GM12865 (cell line): Measurements from ENCODE around the gene WSB1.

Experiments used
- DNase-seq: peaks from one replicate; pipeline ENCODE4 v3.0.0; 2010; ENCODE audit warnings: low read depth
- H3K4me3 ChIP-seq: 2 replicates; pipeline ENCODE4 v1.5.1; 2011; ENCODE audit warnings: mild to moderate bottlenecking, low read depth, low read length, control low read depth
- CTCF ChIP-seq: IDR thresholded peaks from 2 replicates; pipeline ENCODE4 v1.5.1; 2011; ENCODE audit warnings: low read length, control low read depth, low read depth, inconsistent platforms; ENCODE audit not compliant: insufficient read depth; ENCODE audit errors: missing control alignments

Gene WSB1

GRCh38 chr17:27303734-27304133 lies 9.8 kb downstream of the WSB1 start:
- DNase-seq, result no peak
- H3K4me3 ChIP-seq, result no peak overlapping the region
- no peak for TF ChIP-seq CTCF

- no peak for DNase-seq
- no peak overlapping the region for H3K4me3 ChIP-seq
- TF ChIP-seq CTCF, result no peak
These were observed 12.4 kb downstream of the WSB1 start for GRCh38 chr17:27306276-27306835.

GRCh38 chr17:27310565-27311110 lies 16.7 kb downstream of the WSB1 start:
- no peak for TF ChIP-seq CTCF

DNA sequence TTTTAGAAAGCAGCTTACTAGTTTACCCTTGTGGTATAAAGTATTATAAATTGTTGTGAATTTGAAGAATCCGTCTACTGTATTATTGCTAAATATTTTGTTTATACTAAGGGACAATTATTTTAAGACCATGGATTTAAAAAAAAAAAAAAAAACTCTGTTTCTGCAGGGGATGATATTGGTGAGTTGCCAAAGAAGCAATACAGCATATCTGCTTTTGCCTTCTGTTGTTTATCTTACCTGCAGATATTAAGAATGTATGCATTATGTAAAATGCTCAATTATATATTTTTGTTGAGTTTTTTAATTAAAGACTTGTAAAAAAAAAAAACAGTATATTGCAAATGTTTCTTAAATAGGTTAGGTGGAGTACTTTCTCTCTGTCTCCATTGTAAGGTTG lies 19.4 kb downstream of the WSB1 start:
- no peak overlapping the region for H3K4me3 ChIP-seq
- no peak for TF ChIP-seq CTCF
- no peak for DNase-seq

More at GRCh38 chr17:27310565-27311110, 16.7 kb downstream of the WSB1 start:
- DNase-seq, result no peak
- no peak overlapping the region for H3K4me3 ChIP-seq

- DNase-seq, result no peak
- no peak for TF ChIP-seq CTCF
- H3K4me3 ChIP-seq, result no peak overlapping the region
These were observed 21.4 kb downstream of the WSB1 start for GRCh38 chr17:27315322-27315721.

DNA sequence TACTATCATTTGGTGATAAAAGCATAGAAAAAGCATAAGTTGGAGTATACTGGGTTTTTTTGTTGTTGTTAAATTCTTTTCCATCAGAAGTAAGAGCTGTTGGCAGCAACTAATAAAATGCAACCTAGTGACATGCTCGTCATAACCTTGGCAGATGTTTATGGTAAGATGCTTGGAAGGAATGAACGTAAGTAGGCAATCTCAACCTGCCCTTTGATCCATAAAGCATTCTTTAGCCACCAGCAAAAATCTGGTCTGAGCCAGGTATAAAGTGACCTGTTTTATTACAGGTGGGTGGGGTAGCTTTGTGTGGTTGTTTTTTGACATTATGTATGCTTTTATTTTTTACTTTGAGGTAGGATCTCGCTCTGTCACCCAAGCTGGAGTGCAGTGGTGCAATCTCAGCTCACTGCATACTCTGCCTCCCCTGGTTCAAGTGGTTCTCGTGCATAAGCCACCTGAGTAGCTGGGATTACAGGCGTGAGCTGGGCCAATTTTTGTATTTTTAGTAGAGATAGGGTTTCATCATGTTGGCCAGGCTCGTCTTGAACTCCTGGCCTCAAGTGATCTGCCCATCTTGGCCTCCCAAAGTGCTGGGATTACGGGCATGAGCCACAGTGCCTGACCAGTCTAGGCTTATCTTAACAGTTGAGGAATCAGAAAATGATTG lies 22.0 kb downstream of the WSB1 start:
- no peak for TF ChIP-seq CTCF

DNA sequence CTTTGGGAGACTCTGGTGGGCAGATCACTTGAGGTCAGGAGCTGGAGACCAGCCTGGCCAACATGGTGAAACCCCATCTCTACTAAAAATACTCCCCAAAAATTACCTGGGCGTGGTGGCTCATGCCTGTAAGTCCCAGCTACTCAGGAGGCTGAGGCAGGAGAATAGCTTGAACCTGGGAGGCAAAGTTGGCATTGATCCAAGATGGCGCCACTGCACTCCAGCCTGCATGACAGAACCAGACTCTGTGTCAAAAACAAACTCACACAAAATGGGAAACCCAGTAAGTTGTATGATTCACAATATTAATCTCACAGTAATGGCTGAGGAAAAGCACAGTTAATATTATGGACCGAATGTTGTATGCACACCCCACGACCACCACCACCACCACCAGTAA lies 24.3 kb downstream of the WSB1 start:
- TF ChIP-seq CTCF, result no peak
- no peak overlapping the region for H3K4me3 ChIP-seq
- no peak for DNase-seq

More for the DNA sequence above, 22.0 kb downstream of the WSB1 start:
- no peak for DNase-seq
- H3K4me3 ChIP-seq, result no peak overlapping the region
